B cell (primary cell): ENCODE data around the gene DPP9. TPM values are rescaled to one million over a fixed set of nuclear protein-coding genes. Genes with fewer than 3 reads are reported as not detected.

Experiments used
- ATAC-seq: fragments of 200-7000 bp; cut with Tn5 transposase; one replicate; pipeline ENCODE4 v1.10.0; 2021; ENCODE audit warnings: low read depth, mild to moderate bottlenecking, moderate number of reproducible peaks, moderate library complexity
- CTCF ChIA-PET: fragments of 350-600 bp; sonication (Branson Sonifier 250); formaldehyde crosslinking; loops from one replicate; lab custom pipeline; 2021; ENCODE audit warnings: antibody characterized with exemption, inconsistent platforms; lab: Charles Lee
- POLR2A ChIA-PET: fragments of 350-600 bp; sonication (Branson Sonifier 250); formaldehyde crosslinking; loops from one replicate; lab custom pipeline; 2021; ENCODE audit warnings: antibody characterized with exemption; lab: Charles Lee
- DNase-seq: peaks from one replicate; pipeline ENCODE4 v3.0.0; 2013
- H2AFZ ChIP-seq: 2 replicates; pipeline ENCODE4 v1.6.1; 2012; ENCODE audit warnings: mild to moderate bottlenecking, low read depth, low read length; ENCODE audit not compliant: insufficient read depth, poor library complexity, severe bottlenecking
- H3K27ac ChIP-seq, 2 donors: 1 replicate in 1 of 2; 2 replicates in 1 of 2; pipeline ENCODE4 v1.5.1; 2012 to 2013; ENCODE audit warnings: low read length in 2 of 2, mild to moderate bottlenecking in 2 of 2, moderate library complexity in 1 of 2
- H3K27me3 ChIP-seq, 4 experiments: fragments of 200-600 bp in 1 of 4; sonication (generic) in 1 of 4; replicated peaks in 1 of 4; 1 replicate in 2 of 4; 2 replicates in 2 of 4; pipeline versions ENCODE4 v1.6.1 to v1.7.0; 2013 to 2016; ENCODE audit warnings: low read length in 3 of 4, mild to moderate bottlenecking in 2 of 4, mixed read lengths in 1 of 4, moderate library complexity in 1 of 4; ENCODE audit not compliant: insufficient read depth in 4 of 4, control insufficient read depth in 3 of 4; ENCODE audit errors: control extremely low read depth in 1 of 4
- H3K36me3 ChIP-seq, 2 experiments: replicated peaks in 1 of 2; 1 replicate in 1 of 2; 2 replicates in 1 of 2; pipeline versions ENCODE4 v1.6.1 to v1.7.1; 2013; ENCODE audit warnings: low read length in 1 of 2; ENCODE audit not compliant: insufficient read depth in 2 of 2, control insufficient read depth in 1 of 2; ENCODE audit errors: control extremely low read depth in 1 of 2, extremely low read depth in 1 of 2
- H3K4me1 ChIP-seq, 2 donors: fragments of 200-600 bp in 1 of 2; sonication (generic) in 1 of 2; 1 replicate in 1 of 2; 2 replicates in 1 of 2; pipeline versions ENCODE4 v1.5.1 to v1.6.1; 2013 to 2017; ENCODE audit warnings: low read length in 2 of 2; ENCODE audit not compliant: control insufficient read depth in 2 of 2, insufficient read depth in 2 of 2
- H3K4me2 ChIP-seq: replicated peaks from 2 replicates; pipeline ENCODE3; 2012; ENCODE audit warnings: mild to moderate bottlenecking, low read depth, low read length; ENCODE audit not compliant: poor library complexity, severe bottlenecking
- H3K4me3 ChIP-seq, 5 experiments: fragments of 200-600 bp in 1 of 5; sonication (generic) in 1 of 5; 1 replicate in 3 of 5; 2 replicates in 2 of 5; pipeline versions ENCODE4 v1.5.1 to v1.7.0; 2011 to 2016; ENCODE audit warnings: low read length in 4 of 5, mild to moderate bottlenecking in 4 of 5, low read depth in 2 of 5, control low read depth in 1 of 5, moderate library complexity in 1 of 5; ENCODE audit not compliant: insufficient read depth in 1 of 5; ENCODE audit errors: control extremely low read depth in 1 of 5, extremely low read depth in 1 of 5
- H3K79me2 ChIP-seq: fragments of 200-600 bp; sonication (generic); one replicate; pipeline ENCODE4 v1.6.0; 2016; ENCODE audit warnings: low read length; ENCODE audit not compliant: control insufficient read depth, insufficient read depth
- H3K9ac ChIP-seq: fragments of 200-600 bp; sonication (generic); 2 replicates; pipeline ENCODE4 v1.6.1; 2017; ENCODE audit warnings: mild to moderate bottlenecking, low read length, moderate library complexity
- H3K9me3 ChIP-seq, 3 donors: one replicate each; pipeline versions ENCODE4 v1.6.1 to v1.7.1; 2013; ENCODE audit warnings: low read length in 2 of 3; ENCODE audit not compliant: control insufficient read depth in 2 of 3, insufficient read depth in 1 of 3; ENCODE audit errors: control extremely low read depth in 1 of 3
- H4K20me1 ChIP-seq: 2 replicates; pipeline ENCODE4 v1.6.0; 2012; ENCODE audit warnings: mild to moderate bottlenecking, low read length; ENCODE audit not compliant: insufficient read depth, control insufficient read depth, poor library complexity, severe bottlenecking
- H3K27ac Mint-ChIP-seq: one replicate; pipeline ENCODE4 v1.8.0; 2021; ENCODE audit warnings: mixed read lengths
- H3K27me3 Mint-ChIP-seq: one replicate; pipeline ENCODE4 v1.8.0; 2021; ENCODE audit warnings: mixed read lengths
- H3K4me1 Mint-ChIP-seq: one replicate; pipeline ENCODE4 v1.8.0; 2021; ENCODE audit warnings: mixed read lengths
- H3K4me3 Mint-ChIP-seq: one replicate; pipeline ENCODE4 v1.8.0; 2021; ENCODE audit warnings: mixed read lengths
- H3K9me3 Mint-ChIP-seq: one replicate; pipeline ENCODE4 v1.8.0; 2022; ENCODE audit warnings: mixed read lengths; ENCODE audit not compliant: insufficient read depth
- EZH2 ChIP-seq: IDR thresholded peaks from 2 replicates; pipeline ENCODE4 v1.6.1; 2012; ENCODE audit warnings: borderline replicate concordance, low read depth, mild to moderate bottlenecking, moderate library complexity, low read length; ENCODE audit not compliant: insufficient read depth, poor library complexity, severe bottlenecking
- WGBS: methylation state at CpG from one replicate; pipeline ENCODE4 v1.1.5; 2013; ENCODE audit warnings: missing lambda C conversion rate; ENCODE audit not compliant: insufficient coverage; 5-methylcytosine and 5-hydroxymethylcytosine counted together
- intact Hi-C: fragments of 100-400 bp; cut with micrococcal nuclease; formaldehyde crosslinking; loops from one replicate; pipeline ENCODE4 v1.10.0; 2022
- polyA plus RNA-seq: library from polyadenylated mRNA; depleted of rRNA; stranded (reverse); fragments of >200 nt; gene quantifications from 2 replicates; pipeline ENCODE4 v1.2.3, GENCODE V29; 2012
- total RNA-seq, 2 donors: library from RNA; stranded (reverse); fragments of 120-200 nt in 1 of 2; gene quantifications; 1 replicate in 1 of 2; 2 replicates in 1 of 2; pipeline versions ENCODE4 v1.2.3 to v1.2.4, GENCODE V29; 2013 to 2022
- TF ChIP-seq, protein P1 (sequence below): fragments of 200-600 bp; IDR thresholded peaks from one replicate; pipeline ENCODE4 v1.8.0; 2022; ENCODE audit warnings: antibody characterized with exemption, mild to moderate bottlenecking

Gene DPP9
- total and polyA plus RNA-seq, 2 donors (not counting 1 experiment from before 2014, with no cell fraction given): 47.3 to 109 TPM

DNA sequence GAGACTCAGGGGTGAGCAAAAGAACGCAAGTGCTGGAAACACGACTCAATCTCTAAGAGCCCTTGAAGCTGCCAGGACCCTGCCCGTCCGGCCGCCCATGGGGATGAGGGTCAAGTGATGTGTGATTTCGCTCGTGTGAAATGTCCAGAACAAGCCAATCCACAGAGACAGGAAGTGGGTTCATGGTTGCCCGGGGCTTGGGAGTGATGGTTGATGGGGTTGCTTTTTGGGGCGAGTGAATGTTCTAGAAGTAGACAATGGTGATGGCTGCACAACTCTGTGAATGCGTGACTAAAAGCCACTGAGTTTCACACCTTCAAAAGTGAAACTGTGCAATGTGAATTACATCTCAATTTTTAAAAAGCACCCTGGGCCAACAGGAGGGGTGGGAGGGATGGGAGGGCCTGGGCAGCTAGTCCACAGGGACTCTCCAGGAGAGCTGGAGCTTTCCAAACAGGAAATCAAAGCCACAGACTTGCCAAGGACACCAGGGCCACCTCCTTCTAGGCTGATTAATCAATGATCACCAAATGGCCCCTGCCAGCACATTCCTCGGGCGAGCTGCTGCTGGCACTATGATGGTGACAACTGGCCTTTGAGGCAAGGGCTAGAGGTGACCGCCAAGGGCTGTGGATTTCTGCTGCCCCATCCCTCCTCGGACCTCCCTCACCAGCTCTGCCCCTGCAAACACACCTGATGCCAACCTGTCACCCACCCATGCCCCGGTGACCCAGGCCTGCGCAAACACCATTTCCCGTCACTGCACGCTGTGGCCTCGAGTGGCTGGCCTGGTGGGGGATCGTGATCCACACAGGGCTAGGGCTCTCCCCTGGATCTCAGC is 14.0 kb downstream of the DPP9 start:
- no peak overlapping the region for H3K27ac Mint-ChIP-seq
- H3K9me3 Mint-ChIP-seq: no peaks in the 10 kb centered on the region
- H3K4me3 ChIP-seq: no peak overlapping the region
- no peaks in the 10 kb centered on the region for H3K27me3 ChIP-seq
- no peaks in the 10 kb centered on the region for H3K27me3 Mint-ChIP-seq
- DNase-seq (no peak), ATAC-seq (no peak)
- peaks cover 0 to 4% (median 0%) of the 10 kb centered on the region in 3 donors for H3K9me3 ChIP-seq
- no peak overlapping the region for H2AFZ ChIP-seq
- TF ChIP-seq, protein P1, sequence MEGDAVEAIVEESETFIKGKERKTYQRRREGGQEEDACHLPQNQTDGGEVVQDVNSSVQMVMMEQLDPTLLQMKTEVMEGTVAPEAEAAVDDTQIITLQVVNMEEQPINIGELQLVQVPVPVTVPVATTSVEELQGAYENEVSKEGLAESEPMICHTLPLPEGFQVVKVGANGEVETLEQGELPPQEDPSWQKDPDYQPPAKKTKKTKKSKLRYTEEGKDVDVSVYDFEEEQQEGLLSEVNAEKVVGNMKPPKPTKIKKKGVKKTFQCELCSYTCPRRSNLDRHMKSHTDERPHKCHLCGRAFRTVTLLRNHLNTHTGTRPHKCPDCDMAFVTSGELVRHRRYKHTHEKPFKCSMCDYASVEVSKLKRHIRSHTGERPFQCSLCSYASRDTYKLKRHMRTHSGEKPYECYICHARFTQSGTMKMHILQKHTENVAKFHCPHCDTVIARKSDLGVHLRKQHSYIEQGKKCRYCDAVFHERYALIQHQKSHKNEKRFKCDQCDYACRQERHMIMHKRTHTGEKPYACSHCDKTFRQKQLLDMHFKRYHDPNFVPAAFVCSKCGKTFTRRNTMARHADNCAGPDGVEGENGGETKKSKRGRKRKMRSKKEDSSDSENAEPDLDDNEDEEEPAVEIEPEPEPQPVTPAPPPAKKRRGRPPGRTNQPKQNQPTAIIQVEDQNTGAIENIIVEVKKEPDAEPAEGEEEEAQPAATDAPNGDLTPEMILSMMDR: no peak
- TF ChIP-seq EZH2: no peak
- ChIA-PET POLR2A (no interaction called here), CTCF (no interaction called here)
- no peaks in the 10 kb centered on the region for H3K4me1 ChIP-seq
- H3K79me2 ChIP-seq: peaks cover 14% of the 10 kb centered on the region
- no peak overlapping the region for H3K4me2 ChIP-seq
- H3K36me3 ChIP-seq: peaks cover 0 to 47% of the 10 kb centered on the region in 2 experiments
- no peak overlapping the region for H3K27ac ChIP-seq
- H3K4me1 Mint-ChIP-seq: no peaks in the 10 kb centered on the region
- H3K9ac ChIP-seq: no peak overlapping the region
- 89% methylated on average over 19 of the region's 20 CpGs for WGBS
- intact Hi-C loops: no loop called here
- H4K20me1 ChIP-seq: peaks cover 12% of the 10 kb centered on the region
- no peak overlapping the region for H3K4me3 Mint-ChIP-seq
